Fibroblast of skin of left biceps (primary cell): Measurements from ENCODE around the gene SPTLC2.
"Not testable (repeated sequence)": the region's sequence is repeated elsewhere in the genome, so short reads cannot be mapped to it uniquely, and the experiment has no call there.

ENCODE experiments used
- DNase-seq, 2 experiments: peaks; one replicate each; pipeline ENCODE4 v3.0.0-alpha.2; 2013; ENCODE audit warnings: low read depth in 2 of 2

SPTLC2 gene

GRCh38 chr14:77616454-77617229, at the start of gene SPTLC2:
Gene SPTLC2, minus strand, starts transcription at chr14:77616637. Its CDS starts 58 bp downstream, at chr14:77616579.
- DNase-seq: peak; percentile 98

GRCh38 chr14:77663293-77663692, 46.9 kb upstream of the SPTLC2 start:
- DNase-seq: no peak

GRCh38 chr14:77661562-77661961, 45.1 kb upstream of the SPTLC2 start:
- DNase-seq: not testable (repeated sequence)

GRCh38 chr14:77660754-77661153, 44.3 kb upstream of the SPTLC2 start:
- DNase-seq: no peak

- no peak for DNase-seq
Observed at GRCh38 chr14:77659831-77660230, 43.4 kb upstream of the SPTLC2 start.

- no peak for DNase-seq
Observed at GRCh38 chr14:77657280-77657679, 40.8 kb upstream of the SPTLC2 start.

GRCh38 chr14:77654001-77654441, 37.6 kb upstream of the SPTLC2 start:
- no peak for DNase-seq

GRCh38 chr14:77649326-77649725, 32.9 kb upstream of the SPTLC2 start:
- DNase-seq: no peak

GRCh38 chr14:77648520-77649200, 32.2 kb upstream of the SPTLC2 start:
- no peak for DNase-seq

- DNase-seq: no peak
Observed at GRCh38 chr14:77647853-77648252, 31.4 kb upstream of the SPTLC2 start.

- DNase-seq: no peak
Observed at GRCh38 chr14:77646907-77647306, 30.5 kb upstream of the SPTLC2 start.

GRCh38 chr14:77645520-77646230, 29.2 kb upstream of the SPTLC2 start:
- no peak for DNase-seq

GRCh38 chr14:77642407-77642806, 26.0 kb upstream of the SPTLC2 start:
- no peak for DNase-seq

GRCh38 chr14:77641534-77642341, 25.3 kb upstream of the SPTLC2 start:
- DNase-seq: no peak

- no peak for DNase-seq
Observed at GRCh38 chr14:77640756-77641533, 24.5 kb upstream of the SPTLC2 start.

GRCh38 chr14:77638771-77639171, 22.3 kb upstream of the SPTLC2 start:
- DNase-seq: peak; percentile 53 to 56

- not testable (repeated sequence) for DNase-seq
Observed at GRCh38 chr14:77635869-77636268, 19.4 kb upstream of the SPTLC2 start.

- not testable (repeated sequence) for DNase-seq
Observed at GRCh38 chr14:77635466-77635865, 19.0 kb upstream of the SPTLC2 start.

GRCh38 chr14:77630111-77630510, 13.7 kb upstream of the SPTLC2 start:
- no peak for DNase-seq

- no peak for DNase-seq
Observed at GRCh38 chr14:77625360-77625759, 8.9 kb upstream of the SPTLC2 start.

- no peak for DNase-seq
Observed at GRCh38 chr14:77623201-77623600, 6.8 kb upstream of the SPTLC2 start.
